ENCODE measurements around the gene OGT.

- TF ChIP-seq POLR2AphosphoS5 (IDR thresholded peaks at IDR 0.05; ENCODE audit: borderline replicate concordance, low read depth, low read length) (no peak), EZH2 (IDR thresholded peaks at IDR 0.05) (no peak), FOXP2 (optimal IDR thresholded peaks at IDR 0.05; ENCODE audit: control extremely low read depth, extremely low read length, insufficient read depth) (no peak)
Observed at GRCh38 chrX:71622576-71623450, 89.9 kb downstream of the OGT start.

Data from SK-N-MC (cell line).